HCT116 (cell line): Measurements from ENCODE around the gene DENND4A. TPM values are rescaled to one million over a fixed set of nuclear protein-coding genes. Genes with fewer than 3 reads are reported as not detected.
"Not testable (repeated sequence)": the region's sequence is repeated elsewhere in the genome, so short reads cannot be mapped to it uniquely, and the experiment has no call there.

Experiments
- ATAC-seq: fragments of 200-7000 bp; cut with Tn5 transposase; 2 replicates; pipeline ENCODE4 v1.9.1; 2020; ENCODE audit warnings: mild to moderate bottlenecking, moderate library complexity
- BruUV-seq: library from RNA; stranded (reverse); fragments of 400-500 nt; replicated peaks from 2 replicates; lab custom pipeline; 2021; lab: Mats Ljungman, UMichigan
- CTCF ChIA-PET: fragments of 300-600 bp; sonication (Branson Sonifier 250); formaldehyde crosslinking; loops from one replicate; lab custom pipeline; 2021; ENCODE audit warnings: antibody characterized with exemption; lab: Charles Lee
- POLR2A ChIA-PET: fragments of 300-600, 350-600 bp; sonication (Branson Sonifier 250); formaldehyde crosslinking; loops from one replicate; lab custom pipeline; 2021; ENCODE audit warnings: antibody characterized with exemption; lab: Charles Lee
- RAD21 ChIA-PET, 2 experiments: fragments of 300-600 bp; sonication (Branson Sonifier 250); formaldehyde crosslinking; loops; one replicate each; lab custom pipeline; 2023; ENCODE audit warnings: low total read pairs in 2 of 2; ENCODE audit not compliant: uncharacterized antibody in 2 of 2, unreplicated experiment in 2 of 2, low non-redundant PET in 1 of 2; lab: Charles Lee
- DNase-seq: peaks from one replicate; pipeline ENCODE4 v3.0.0-alpha.2; 2010; ENCODE audit warnings: low read depth, low spot score
- H2AFZ ChIP-seq: fragments of 200-600 bp; shearing (Covaris generic), sonication (generic); 2 replicates; pipeline ENCODE4 v1.6.1; 2017; ENCODE audit warnings: low read depth, mixed run types, mixed read lengths, antibody characterized with exemption, low read length; ENCODE audit not compliant: poor library complexity, severe bottlenecking
- H3K27ac ChIP-seq: 2 replicates; pipeline ENCODE4 v1.5.1; 2012; ENCODE audit warnings: low read depth, low read length
- H3K27me3 ChIP-seq: fragments of 200-600 bp; sonication (generic); 2 replicates; pipeline ENCODE4 v1.6.1; 2016; ENCODE audit warnings: mixed run types, low read length, mixed read lengths; ENCODE audit not compliant: insufficient read depth
- H3K36me3 ChIP-seq, 2 experiments: fragments of 200-500 bp in 1 of 2; fragments of 200-600 bp in 1 of 2; sonication (Bioruptor generic) in 1 of 2; sonication (generic) in 1 of 2; 2 replicates each; pipeline versions ENCODE4 v1.5.1 to v1.6.1; 2014 to 2016; ENCODE audit warnings: low read length in 2 of 2, inconsistent platforms in 1 of 2, mixed read lengths in 1 of 2, mixed run types in 1 of 2; ENCODE audit not compliant: insufficient read depth in 2 of 2, control insufficient read depth in 1 of 2
- H3K4me1 ChIP-seq, 2 experiments: fragments of 200-600 bp in 1 of 2; sonication (generic) in 1 of 2; 2 replicates each; pipeline versions ENCODE4 v1.5.1 to v1.6.1; 2012 to 2017; ENCODE audit warnings: low read length in 2 of 2, inconsistent platforms in 1 of 2, mild to moderate bottlenecking in 1 of 2, mixed read lengths in 1 of 2, mixed run types in 1 of 2, moderate library complexity in 1 of 2; ENCODE audit not compliant: insufficient read depth in 2 of 2, control insufficient read depth in 1 of 2
- H3K4me2 ChIP-seq: fragments of 200-600 bp; sonication (generic); 2 replicates; pipeline ENCODE4 v1.6.1; 2017; ENCODE audit warnings: mixed run types, low read length, mixed read lengths
- H3K4me3 ChIP-seq, 2 experiments: fragments of 200-600 bp in 1 of 2; sonication (generic) in 1 of 2; replicated peaks in 1 of 2; 2 replicates each; pipeline ENCODE4 v1.5.1; 2011 to 2016; ENCODE audit warnings: low read length in 2 of 2, control low read depth in 1 of 2, low read depth in 1 of 2, mild to moderate bottlenecking in 1 of 2, mixed read lengths in 1 of 2, mixed run types in 1 of 2
- H3K79me2 ChIP-seq: fragments of 200-600 bp; sonication (generic); 2 replicates; pipeline ENCODE4 v1.6.1; 2017; ENCODE audit warnings: mild to moderate bottlenecking, mixed run types, low read length, moderate library complexity, mixed read lengths; ENCODE audit not compliant: insufficient read depth
- H3K9ac ChIP-seq: fragments of 200-600 bp; sonication (generic); 2 replicates; pipeline ENCODE4 v1.6.1; 2016; ENCODE audit warnings: low read length, mixed read lengths
- H3K9me2 ChIP-seq: fragments of 200-600 bp; sonication (generic), shearing (Covaris generic); 2 replicates; pipeline ENCODE4 v1.6.1; 2017; ENCODE audit warnings: mixed run types, mild to moderate bottlenecking, moderate library complexity; ENCODE audit not compliant: insufficient read depth
- H3K9me3 ChIP-seq, 2 experiments: fragments of 200-500 bp in 1 of 2; fragments of 200-600 bp in 1 of 2; sonication (Bioruptor generic) in 1 of 2; sonication (generic) in 1 of 2; 2 replicates each; pipeline ENCODE4 v1.6.1; 2014 to 2017; ENCODE audit warnings: low read length in 2 of 2, mixed read lengths in 2 of 2, inconsistent platforms in 1 of 2, low read depth in 1 of 2, mild to moderate bottlenecking in 1 of 2, mixed run types in 1 of 2, moderate library complexity in 1 of 2; ENCODE audit not compliant: control insufficient read depth in 1 of 2, insufficient read depth in 1 of 2
- H4K20me1 ChIP-seq: fragments of 200-600 bp; sonication (generic), shearing (Covaris generic); 2 replicates; pipeline ENCODE4 v1.6.1; 2017; ENCODE audit warnings: mixed run types, mild to moderate bottlenecking, moderate library complexity; ENCODE audit not compliant: insufficient read depth
- ATF3 ChIP-seq: IDR thresholded peaks from 2 replicates; pipeline ENCODE4 v1.6.1; 2012
- CBX3 ChIP-seq: IDR thresholded peaks from 2 replicates; pipeline ENCODE4 v1.6.1; 2012; ENCODE audit warnings: low read depth
- EZH2 ChIP-seq: fragments of 200-600 bp; sonication (generic); IDR thresholded peaks from 2 replicates; pipeline ENCODE4 v1.6.1; 2017; ENCODE audit warnings: antibody characterized with exemption, mixed run types
- JUND ChIP-seq: IDR thresholded peaks from 2 replicates; pipeline ENCODE4 v1.6.1; 2012
- POLR2A ChIP-seq: IDR thresholded peaks from 2 replicates; pipeline ENCODE4 v1.7.0; 2011; ENCODE audit warnings: borderline replicate concordance; ENCODE audit not compliant: insufficient read depth, insufficient read length; ENCODE audit errors: extremely low read depth
- RAD21 ChIP-seq: IDR thresholded peaks from 2 replicates; pipeline ENCODE4 v1.6.1; 2012; ENCODE audit warnings: low read depth, mild to moderate bottlenecking
- SRF ChIP-seq: IDR thresholded peaks from 2 replicates; pipeline ENCODE4 v1.6.1; 2012; ENCODE audit warnings: low read depth
- TCF7L2 ChIP-seq: IDR thresholded peaks from 2 replicates; pipeline ENCODE4 v1.7.0; 2011; ENCODE audit warnings: borderline replicate concordance, inconsistent platforms; ENCODE audit not compliant: insufficient read depth, insufficient read length; ENCODE audit errors: extremely low read depth
- ZFX ChIP-seq: fragments of 450-650 bp; IDR thresholded peaks from 2 replicates; pipeline ENCODE4 v1.6.1; 2017
- intact Hi-C: fragments of 100-400 bp; cut with micrococcal nuclease; formaldehyde crosslinking; loops from 2 replicates; pipeline ENCODE4 v1.10.0; 2022
- total RNA-seq: library from RNA; stranded (reverse); gene quantifications from one replicate; pipeline ENCODE4 v1.2.1, GENCODE V29; 2021; ENCODE audit not compliant: unreplicated experiment
- TF ChIP-seq, protein P1 (sequence below): IDR thresholded peaks from 2 replicates; pipeline ENCODE4 v1.6.1; 2012

The DENND4A gene
- total RNA-seq, 1 experiment from 2014 or later = 9.1 TPM

GRCh38 chr15:65818927-65819562 is 27.0 kb upstream of the DENND4A start:
- intact Hi-C loops = no loop called here
- no peak overlapping the region for H3K9ac ChIP-seq
- H3K9me2 ChIP-seq = no peaks in the 10 kb centered on the region
- ChIA-PET POLR2A (no interaction called here), CTCF (interaction anchor here (1.1 kb wide), 1 partner anchor 14 kb away, joined by 3 read pairs; no protein-coding TSS in a partner anchor), RAD21 (no interaction called here)
- no peak overlapping the region for H3K4me3 ChIP-seq
- H3K4me2 ChIP-seq = no peak overlapping the region
- no peaks in the 10 kb centered on the region for H3K27me3 ChIP-seq
- DNase-seq (no peak), ATAC-seq (no peak)
- no TSS peak for BruUV-seq
- no peaks in the 10 kb centered on the region for H3K79me2 ChIP-seq
- H4K20me1 ChIP-seq = no peaks in the 10 kb centered on the region
- H3K27ac ChIP-seq = no peak overlapping the region
- H3K4me1 ChIP-seq = peaks cover 0 to under 1% of the 10 kb centered on the region in 2 experiments; a peak in 1 of 4 replicates
- no peaks in the 10 kb centered on the region for H3K36me3 ChIP-seq
- no peak overlapping the region for H2AFZ ChIP-seq
- TF ChIP-seq SRF (no peak), TCF7L2 (no peak), POLR2A (no peak), ZFX (no peak), CBX3 (no peak), RAD21 (no peak), JUND (no peak), EZH2 (no peak)
- TF ChIP-seq, protein P1, sequence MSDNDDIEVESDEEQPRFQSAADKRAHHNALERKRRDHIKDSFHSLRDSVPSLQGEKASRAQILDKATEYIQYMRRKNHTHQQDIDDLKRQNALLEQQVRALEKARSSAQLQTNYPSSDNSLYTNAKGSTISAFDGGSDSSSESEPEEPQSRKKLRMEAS = no peak
- H3K9me3 ChIP-seq = no peaks in the 10 kb centered on the region

GRCh38 chr15:65816441-65816840 is 24.3 kb upstream of the DENND4A start:
- RAD21 ChIA-PET = no interaction called here
- H3K27me3 ChIP-seq = no peaks in the 10 kb centered on the region
- H4K20me1 ChIP-seq = no peaks in the 10 kb centered on the region
- H3K79me2 ChIP-seq = no peaks in the 10 kb centered on the region
- TF ChIP-seq CBX3 (no peak), ATF3 (no peak), EZH2 (no peak)
- H3K4me2 ChIP-seq = no peak overlapping the region
- DNase-seq (no peak), ATAC-seq (no peak)
- intact Hi-C loops = no loop called here
- no peak overlapping the region for H3K4me3 ChIP-seq
- no peaks in the 10 kb centered on the region for H3K9me3 ChIP-seq
- CTCF ChIA-PET = interaction anchor here (2.0 kb wide), 1 partner anchor 8 kb away, joined by 6 read pairs; no protein-coding TSS in a partner anchor
- no TSS peak for BruUV-seq
- no peak overlapping the region for H3K27ac ChIP-seq
- H3K36me3 ChIP-seq = no peaks in the 10 kb centered on the region
- H3K9ac ChIP-seq = no peak overlapping the region
- no peaks in the 10 kb centered on the region for H3K9me2 ChIP-seq
- H3K4me1 ChIP-seq = no peaks in the 10 kb centered on the region
- POLR2A ChIA-PET = no interaction called here
- H2AFZ ChIP-seq = no peak overlapping the region

GRCh38 chr15:65816008-65816407 is 23.9 kb upstream of the DENND4A start:
- H3K9ac ChIP-seq, POLR2A ChIA-PET, H3K9me3 ChIP-seq, H3K9me2 ChIP-seq, H3K4me2 ChIP-seq, H3K27ac ChIP-seq, H3K4me1 ChIP-seq, H3K36me3 ChIP-seq, H3K4me3 ChIP-seq, DNase-seq, ATAC-seq, H2AFZ ChIP-seq, RAD21 ChIA-PET, BruUV-seq, H3K79me2 ChIP-seq, intact Hi-C loops, H3K27me3 ChIP-seq, H4K20me1 ChIP-seq: not testable (repeated sequence)
- CTCF ChIA-PET = interaction anchor here (0.7 to 2.0 kb wide), 3 partner anchors 8 to 41 kb away, joined by 3 to 6 read pairs (median 3); no protein-coding TSS in a partner anchor
